ENCODE data around the gene TTK. TPM values are rescaled to one million over a fixed set of nuclear protein-coding genes. Genes with fewer than 3 reads are reported as not detected.

Gene TTK
- polyA plus RNA-seq (ENCODE audit: insufficient read length in 4 of 4): 10 to 100 TPM; 18.3 to 28.5 (median 20.5) TPM

DNA sequence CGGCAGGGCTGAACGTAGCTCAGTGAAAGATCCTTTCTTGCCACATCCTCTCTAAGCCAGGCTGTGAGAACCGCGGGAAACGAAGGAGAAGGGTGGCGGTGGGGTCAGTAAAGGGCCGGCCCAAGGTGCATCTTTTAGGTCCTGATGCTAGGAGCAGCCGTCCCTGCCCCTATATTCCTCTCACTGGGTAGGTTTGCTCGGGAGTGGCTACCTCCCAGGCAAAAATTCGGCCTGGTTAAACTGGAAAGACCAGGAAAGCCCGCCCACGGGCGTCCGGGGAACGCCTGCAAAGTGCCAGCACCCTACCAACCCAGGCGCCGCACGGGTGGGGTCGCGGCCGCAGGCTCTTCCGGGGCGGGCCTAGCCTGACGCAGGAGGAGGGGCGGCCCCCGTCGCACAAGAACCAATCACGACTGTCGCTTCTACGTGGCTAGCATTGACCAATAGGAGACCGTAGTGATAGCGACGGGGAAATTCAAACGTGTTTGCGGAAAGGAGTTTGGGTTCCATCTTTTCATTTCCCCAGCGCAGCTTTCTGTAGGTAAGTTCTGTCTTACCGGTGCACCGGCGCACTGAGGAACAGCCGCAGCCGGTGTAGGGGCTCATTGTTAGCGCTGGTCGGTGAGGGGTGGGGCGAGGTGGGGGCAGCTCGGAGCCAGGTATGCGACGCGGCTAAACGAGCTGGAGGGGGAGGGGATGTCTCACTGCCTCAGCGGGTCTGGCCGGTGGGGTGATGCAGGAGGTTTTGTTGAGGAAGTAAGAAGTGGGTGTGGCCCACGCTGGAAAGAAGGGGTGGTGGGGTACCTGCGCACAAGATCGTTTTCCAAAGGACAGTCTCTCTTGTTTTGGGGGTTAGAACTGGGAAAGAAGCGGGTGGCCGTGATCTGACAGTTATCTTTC lies at the start of gene TTK:
TSS of gene TTK (plus strand) at position 477 of the 900 bp plus-strand sequence. CDS start 1,195 bp downstream, outside the sequence.
- DNase-seq (ENCODE audit: low read depth in 4 of 4, low spot score in 3 of 4): peak; percentile 73 to 88 (median 79)

- no peak for DNase-seq (ENCODE audit: low read depth in 4 of 4, low spot score in 3 of 4)
Measured at GRCh38 chr6:79954849-79955248, 49.6 kb upstream of the TTK start.

DNA sequence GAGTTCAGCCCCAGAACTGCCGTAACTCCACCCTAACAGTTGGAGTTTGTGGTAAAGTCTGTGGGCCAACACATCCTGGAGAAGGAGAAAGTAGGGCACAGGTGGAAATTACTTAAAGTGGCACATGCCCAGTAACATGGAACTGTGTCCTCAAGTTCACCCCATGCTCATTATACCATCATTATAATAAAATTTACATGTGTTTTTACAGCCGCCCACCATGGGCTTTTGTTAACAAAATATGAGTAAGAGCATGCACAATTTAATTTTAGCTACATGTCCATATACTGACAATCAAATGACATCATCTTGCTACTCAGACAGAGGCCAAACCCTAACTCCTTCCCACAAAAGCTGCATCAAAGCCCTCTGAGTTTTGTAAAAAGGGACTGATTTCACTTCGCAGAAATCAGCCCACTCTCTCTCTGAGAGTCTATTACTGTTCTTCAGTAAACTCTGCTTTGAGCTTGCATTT lies 39.8 kb upstream of the TTK start:
- DNase-seq (ENCODE audit: low read depth in 4 of 4, low spot score in 3 of 4): no peak

DNA sequence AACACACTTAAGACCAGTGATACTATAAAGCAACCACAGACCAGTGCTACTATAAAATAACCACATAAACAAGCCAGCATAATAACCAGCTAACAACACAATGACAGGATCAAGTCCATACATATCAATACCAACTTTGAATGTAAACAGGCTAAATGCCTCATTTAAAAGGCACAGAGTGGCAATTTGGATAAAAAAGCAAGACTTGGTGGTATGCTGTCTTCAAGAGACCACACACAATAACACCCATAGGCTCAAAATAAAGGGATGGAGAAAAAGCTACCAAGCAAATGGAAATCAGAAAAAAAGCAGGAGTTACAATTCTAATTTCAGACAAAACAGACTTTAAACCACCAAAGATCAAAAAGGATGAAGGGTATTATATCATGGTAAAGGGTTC lies 37.3 kb upstream of the TTK start:
- no peak for DNase-seq (ENCODE audit: low read depth in 4 of 4, low spot score in 3 of 4)

- DNase-seq (ENCODE audit: low read depth in 4 of 4, low spot score in 3 of 4): no peak
Measured at GRCh38 chr6:79969784-79970183, 34.7 kb upstream of the TTK start.

GRCh38 chr6:79971193-79971592 lies 33.3 kb upstream of the TTK start:
- no peak for DNase-seq (ENCODE audit: low read depth in 4 of 4, low spot score in 3 of 4)

GRCh38 chr6:79981652-79982051 lies 22.8 kb upstream of the TTK start:
- no peak for DNase-seq (ENCODE audit: low read depth in 4 of 4, low spot score in 3 of 4)

DNA sequence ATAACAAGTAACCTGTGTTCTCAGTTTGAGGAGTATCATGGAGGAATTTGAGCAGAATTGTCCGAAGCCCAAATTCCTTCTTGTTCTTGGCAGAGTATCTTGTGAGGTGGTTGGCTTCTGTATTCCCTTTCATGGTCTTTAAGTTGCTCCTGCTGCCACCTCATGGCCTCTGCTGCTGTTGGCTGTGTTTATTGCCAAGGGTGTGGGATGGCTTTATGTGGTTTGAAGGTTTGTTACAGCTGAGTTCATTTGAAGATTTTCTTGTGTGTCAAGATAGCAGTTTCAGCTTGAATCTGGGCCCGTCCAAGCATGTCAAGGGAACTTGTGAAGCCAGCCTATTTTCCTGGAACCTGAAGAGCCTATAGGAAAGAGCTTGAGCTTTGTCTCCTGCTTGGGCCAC lies 20.2 kb upstream of the TTK start:
- no peak for DNase-seq (ENCODE audit: low read depth in 4 of 4, low spot score in 3 of 4)

DNA sequence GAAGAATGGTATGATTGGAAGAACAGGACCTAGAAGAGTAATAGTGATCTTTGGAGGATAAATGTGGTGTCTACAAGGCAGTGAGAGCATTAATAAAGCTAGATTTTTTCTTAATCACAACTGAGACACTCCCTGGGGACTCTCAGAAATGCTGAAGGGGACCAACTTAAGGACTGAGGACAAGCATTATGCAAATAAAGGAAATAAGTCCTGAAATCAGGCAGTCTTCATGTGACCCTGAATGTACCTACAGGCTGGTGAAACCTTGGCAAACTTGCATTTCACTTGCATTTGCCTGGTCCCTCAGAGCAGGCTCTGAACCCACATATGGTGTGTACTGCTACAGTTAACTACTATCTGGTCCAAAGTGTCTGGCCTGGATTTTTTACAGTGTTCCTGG lies 19.3 kb upstream of the TTK start:
- DNase-seq (ENCODE audit: low read depth in 4 of 4, low spot score in 3 of 4): no peak

GRCh38 chr6:79989641-79990040 lies 14.8 kb upstream of the TTK start:
- no peak for DNase-seq (ENCODE audit: low read depth in 4 of 4, low spot score in 3 of 4)

DNA sequence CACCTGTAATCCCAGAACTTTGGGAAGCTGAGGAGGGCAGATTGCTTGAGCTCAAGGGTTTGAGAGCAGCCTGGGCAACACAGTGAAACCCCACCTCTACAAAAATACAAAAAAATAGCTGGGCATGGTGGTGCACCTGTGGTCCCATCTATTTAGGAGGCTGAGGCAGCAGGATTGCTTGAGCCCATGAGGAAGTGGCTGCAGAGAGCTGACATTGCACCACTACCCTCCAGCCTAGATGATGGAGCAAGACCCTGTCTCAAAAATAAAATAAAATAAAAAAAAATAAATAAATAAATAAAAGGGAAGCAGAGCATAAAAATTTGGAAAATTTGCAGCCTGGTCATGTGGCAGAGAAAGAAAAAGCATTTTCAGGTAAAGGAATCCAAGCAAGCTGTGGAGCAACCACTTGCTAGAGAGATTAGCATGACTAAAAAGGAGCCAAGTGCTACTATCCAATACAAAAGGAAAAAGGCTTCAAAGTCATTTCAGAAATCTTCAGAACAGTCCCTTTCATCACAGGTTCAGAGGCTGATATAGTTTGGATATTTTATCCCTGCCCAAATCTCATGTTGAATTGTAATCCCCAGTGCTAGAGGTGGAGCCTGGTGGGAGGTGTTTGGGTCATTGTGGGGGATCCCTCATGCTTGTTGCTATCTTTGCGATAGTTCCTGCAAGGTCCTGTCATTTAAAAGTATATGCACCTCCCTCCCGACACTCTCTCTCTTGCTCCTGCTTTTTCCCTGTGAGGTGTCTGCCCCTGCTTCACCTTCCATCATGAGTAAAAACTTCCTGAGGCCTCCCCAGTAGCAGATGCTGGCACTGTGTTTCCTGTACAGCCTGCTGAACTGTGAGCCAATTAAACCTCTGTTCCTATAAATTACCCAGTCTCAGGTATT lies 11.2 kb upstream of the TTK start:
- no peak for DNase-seq (ENCODE audit: low read depth in 4 of 4, low spot score in 3 of 4)

- no peak for DNase-seq (ENCODE audit: low read depth in 4 of 4, low spot score in 3 of 4)
Measured at GRCh38 chr6:79993911-79994309, 10.5 kb upstream of the TTK start.

DNA sequence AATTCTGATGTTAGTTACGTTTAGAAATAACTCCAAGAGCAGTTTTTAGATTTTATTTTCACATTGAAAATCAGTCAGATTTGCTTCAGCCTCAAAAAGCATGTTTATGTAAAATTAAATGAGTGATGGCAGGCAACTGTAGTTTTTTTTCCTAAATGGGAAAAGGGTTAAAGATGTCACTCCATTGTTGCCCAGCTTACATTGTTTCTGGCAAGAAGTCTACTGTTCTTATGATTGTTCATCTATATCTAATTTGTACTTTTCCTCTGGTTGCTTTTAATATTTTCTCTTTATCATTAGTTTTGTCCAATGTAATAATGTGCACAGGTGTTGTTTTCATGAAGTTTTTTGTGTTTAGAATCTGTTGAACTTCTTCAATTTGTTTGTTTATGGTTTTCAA lies 6.7 kb upstream of the TTK start:
- no peak for DNase-seq (ENCODE audit: low read depth in 4 of 4, low spot score in 3 of 4)

DNA sequence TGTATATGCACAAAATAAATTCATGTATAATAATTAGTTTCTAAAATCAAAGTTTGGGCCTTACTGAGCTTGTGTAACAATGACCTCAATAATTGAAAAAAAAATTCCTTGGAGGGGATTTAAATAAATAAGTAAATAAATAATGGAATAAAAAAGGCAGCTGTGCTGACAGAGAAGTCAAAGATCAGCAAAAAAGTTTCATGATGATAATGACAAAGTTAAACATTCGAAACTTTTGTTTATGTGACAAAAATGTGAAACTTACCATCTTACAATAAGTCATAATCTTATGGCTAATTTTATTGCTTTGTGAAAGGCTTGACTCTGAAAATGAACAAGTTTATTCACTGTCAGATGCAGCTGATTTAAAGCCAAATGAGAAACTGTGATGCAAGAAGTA lies 3.1 kb upstream of the TTK start:
- DNase-seq (ENCODE audit: low read depth in 4 of 4, low spot score in 3 of 4): no peak

- peak in 2 of 4 donors; percentile 19 to 36 for DNase-seq (ENCODE audit: low read depth in 4 of 4, low spot score in 3 of 4)
Measured at GRCh38 chr6:80003826-80004172, 650 bp upstream of the TTK start.

DNA sequence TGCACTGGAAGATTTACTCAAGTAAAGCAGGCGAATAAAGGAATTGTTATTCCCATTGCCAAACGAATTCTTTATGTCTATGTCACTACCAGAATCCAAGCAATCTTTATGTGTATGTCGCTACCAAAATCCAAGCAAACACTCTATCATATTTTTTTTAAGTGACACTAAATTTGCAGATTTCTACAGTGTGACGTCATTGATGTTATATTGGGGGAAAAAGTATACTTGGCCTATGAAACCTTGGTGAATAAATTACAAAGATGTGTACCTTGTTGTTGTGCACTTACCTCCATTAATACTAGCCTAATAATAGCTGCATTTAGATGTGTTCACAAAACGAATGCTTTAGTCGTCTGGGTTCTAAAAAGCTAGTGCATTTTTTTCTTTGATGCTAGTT lies 957 bp downstream of the TTK start:
- DNase-seq (ENCODE audit: low read depth in 4 of 4, low spot score in 3 of 4): no peak

DNA sequence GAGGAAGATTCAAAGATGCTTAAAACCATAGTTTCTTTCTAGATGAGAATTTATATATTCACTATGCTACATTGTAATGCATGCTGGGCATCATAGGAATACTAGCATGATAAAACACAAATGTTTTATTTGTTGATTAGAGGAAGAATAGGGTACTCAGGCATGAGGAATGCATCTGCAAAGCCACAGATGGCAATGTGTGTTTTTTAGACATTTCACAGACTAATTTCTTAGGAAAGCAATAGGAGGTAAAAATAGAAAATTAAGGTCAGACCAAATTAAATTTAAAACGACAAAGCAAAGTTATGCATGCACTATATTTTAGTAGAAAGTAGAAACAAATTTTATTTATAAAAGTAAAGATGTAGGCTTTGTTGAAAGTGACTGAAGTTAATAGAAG lies 2.1 kb downstream of the TTK start:
- DNase-seq (ENCODE audit: low read depth in 4 of 4, low spot score in 3 of 4): no peak

DNA sequence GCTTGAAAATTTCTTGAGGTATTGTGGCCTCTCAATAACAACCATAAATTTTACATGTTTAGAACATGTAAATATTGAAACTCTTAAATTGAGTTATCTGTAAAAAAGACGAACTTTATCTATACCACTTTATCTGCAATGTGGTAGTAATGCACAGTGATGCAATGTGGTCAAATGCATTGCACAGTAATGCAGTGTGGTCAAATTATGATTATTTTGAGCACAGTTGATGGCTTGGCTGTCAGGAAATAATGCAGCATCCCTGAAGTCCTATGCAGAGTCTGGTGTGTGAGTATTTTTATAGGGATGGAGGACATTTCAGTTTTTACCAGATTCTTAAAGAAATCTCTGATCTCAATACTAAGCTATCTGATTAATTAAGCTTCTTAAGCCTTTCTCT lies 5.1 kb downstream of the TTK start:
- no peak for DNase-seq (ENCODE audit: low read depth in 4 of 4, low spot score in 3 of 4)

DNA sequence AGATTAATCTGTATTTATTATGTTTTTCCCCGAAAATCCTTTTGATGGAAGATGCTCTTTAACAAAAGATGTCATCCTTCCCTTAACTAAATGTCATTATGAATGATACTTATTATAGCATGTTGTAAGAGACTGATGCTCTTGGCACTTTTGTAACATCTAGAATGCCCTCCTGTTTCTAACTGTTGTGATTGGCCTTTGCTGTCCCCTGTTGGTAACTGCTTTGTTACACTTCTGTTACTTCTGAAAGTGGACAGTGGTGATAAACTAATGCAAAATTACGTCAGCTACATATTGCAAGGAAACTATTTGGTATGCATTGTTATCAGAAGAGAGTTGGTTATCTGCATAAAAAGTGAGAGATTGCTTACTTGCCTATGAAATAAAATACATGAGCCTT lies 5.8 kb downstream of the TTK start:
- no peak for DNase-seq (ENCODE audit: low read depth in 4 of 4, low spot score in 3 of 4)

- DNase-seq (ENCODE audit: low read depth in 4 of 4, low spot score in 3 of 4): no peak
Measured at GRCh38 chr6:80015839-80016435, 11.5 kb downstream of the TTK start.

Data from left renal pelvis (tissue), 4 donors.